ENCODE measurements around the gene CFAP74. TPM values are rescaled to one million over a fixed set of nuclear protein-coding genes. Genes with fewer than 3 reads are reported as not detected.

The CFAP74 gene
- total RNA-seq, 4 donors from 2014 or later: 0.24 TPM; not detected in 3

DNA sequence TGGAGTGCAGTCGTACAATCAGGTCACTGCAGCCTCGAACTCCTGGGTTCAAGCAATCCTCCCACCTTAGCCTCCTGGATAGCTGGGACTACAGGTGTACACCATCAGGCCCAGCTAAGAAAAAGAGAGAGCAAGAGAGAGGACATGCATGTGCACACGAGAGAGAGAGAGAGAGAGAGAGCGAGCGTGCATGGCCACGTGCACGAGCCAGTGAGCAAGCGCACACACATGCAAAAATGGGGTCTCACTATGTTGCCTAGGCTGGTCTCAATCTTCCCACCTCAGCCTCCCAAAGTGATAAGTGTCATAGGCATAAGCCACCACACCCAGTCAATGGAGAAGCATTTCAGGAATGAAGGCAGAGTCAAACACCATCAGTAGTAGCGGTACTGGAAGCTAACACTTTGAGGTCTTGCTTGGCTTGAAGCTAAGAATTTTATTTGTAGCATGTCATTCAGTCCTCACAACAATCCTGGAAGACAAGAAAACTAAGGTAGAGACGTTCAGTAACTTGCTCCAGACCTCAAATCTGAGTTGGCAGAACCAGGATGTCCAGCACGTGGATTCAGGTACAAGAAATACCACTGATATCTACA, 127.2 kb downstream of the CFAP74 start:
- DNase-seq (ENCODE audit: low spot score) (no peak), ATAC-seq (ENCODE audit: low FRiP score) (no peak)
- TF ChIP-seq CTCF (IDR thresholded peaks at IDR 0.05): no peak

DNA sequence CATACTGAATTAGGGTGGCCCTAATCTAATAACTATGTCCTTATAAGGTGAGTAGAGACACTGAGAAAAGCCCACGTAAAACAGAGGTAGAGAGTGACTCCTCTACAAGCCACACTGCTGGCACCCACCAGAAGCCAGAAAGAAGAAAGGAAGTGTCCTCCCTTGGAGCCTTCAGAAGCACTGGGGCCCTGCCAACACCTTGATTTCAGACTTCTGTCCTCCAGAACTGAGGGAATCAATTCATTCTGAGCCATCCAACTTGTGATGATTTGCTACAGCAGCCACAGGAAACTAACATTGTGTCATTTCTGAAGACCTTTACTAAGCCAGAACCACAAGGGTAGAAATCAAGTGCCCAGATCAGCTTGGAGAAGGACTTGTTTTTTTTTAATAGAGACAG, 127.7 kb downstream of the CFAP74 start:
- DNase-seq (ENCODE audit: low spot score) (no peak), ATAC-seq (ENCODE audit: low FRiP score) (no peak)
- TF ChIP-seq CTCF (IDR thresholded peaks at IDR 0.05): no peak

DNA sequence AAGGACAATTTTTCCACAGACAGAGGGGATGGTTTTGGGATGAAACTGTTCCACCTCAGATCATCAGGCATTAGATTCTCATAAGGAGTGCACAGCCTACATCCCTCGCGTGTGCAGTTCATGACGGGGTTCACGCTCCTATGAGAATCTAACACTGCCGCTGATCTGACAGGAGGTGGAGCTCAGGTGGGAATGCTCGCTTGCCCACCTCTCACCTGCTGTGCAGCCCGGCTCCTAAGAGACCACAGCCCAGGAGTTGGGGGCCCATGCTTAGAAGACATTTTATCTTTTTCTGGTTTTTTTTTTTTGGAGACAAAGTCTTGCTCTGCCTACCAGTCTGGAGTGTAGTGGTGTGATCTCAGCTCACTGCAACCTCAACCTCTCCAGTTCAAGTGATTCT, 128.7 kb downstream of the CFAP74 start:
- TF ChIP-seq CTCF (IDR thresholded peaks at IDR 0.05): no peak
- DNase-seq (ENCODE audit: low spot score): no peak
- ATAC-seq (ENCODE audit: low FRiP score): no peak

- DNase-seq (ENCODE audit: low spot score) (no peak), ATAC-seq (ENCODE audit: low FRiP score) (no peak)
- no peak for TF ChIP-seq CTCF (IDR thresholded peaks at IDR 0.05)
Observed at GRCh38 chr1:1873186-1873585, 130.4 kb downstream of the CFAP74 start.

DNA sequence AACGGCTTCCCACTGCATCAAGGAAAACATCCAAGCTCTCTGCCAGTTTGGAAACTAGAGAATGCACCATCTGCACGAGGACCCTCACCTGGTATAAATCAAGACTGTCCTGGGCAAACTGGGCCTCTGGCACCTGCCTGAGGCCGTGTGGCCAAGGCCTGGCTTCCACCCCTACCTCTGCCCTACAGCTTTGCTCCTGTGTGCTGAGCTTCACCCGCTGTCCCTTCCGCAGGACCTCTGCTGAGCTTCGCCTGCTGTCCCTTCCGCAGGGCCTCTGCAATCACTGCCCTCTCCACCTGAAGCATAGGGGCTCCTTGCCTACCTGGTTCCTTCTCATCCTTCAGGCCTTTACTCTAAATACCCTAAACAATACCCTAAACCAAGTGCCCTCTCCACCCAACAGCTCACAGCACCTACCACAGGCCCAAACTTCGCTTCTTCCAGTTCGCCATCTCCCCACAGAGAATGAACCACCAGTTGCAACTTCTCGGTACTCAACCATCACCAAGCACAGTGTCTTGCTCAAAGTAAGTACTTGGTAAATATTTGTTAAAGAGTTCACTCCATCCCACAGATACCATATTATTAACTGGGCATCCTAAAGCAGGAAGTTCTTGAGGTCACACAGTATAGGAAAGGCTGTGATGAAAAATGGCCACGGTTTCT, 131.1 kb downstream of the CFAP74 start:
- DNase-seq (ENCODE audit: low spot score) (no peak), ATAC-seq (ENCODE audit: low FRiP score) (no peak)
- TF ChIP-seq CTCF (IDR thresholded peaks at IDR 0.05): no peak

Other genes starting within 250 kb of the CFAP74 start
- gene NADK, start 225.3 kb downstream of the CFAP74 start, total RNA-seq: 100 to 1,000 TPM in 3 of 4 donors, 10 to 100 TPM in 1; 97.2 to 136 (median 114) TPM
- gene GNB1, start 112.7 kb downstream of the CFAP74 start, total RNA-seq: 100 to 1,000 TPM; 104 to 175 (median 152) TPM
- gene CALML6, start 88.5 kb downstream of the CFAP74 start, total RNA-seq: not detected
- 1 to 10 TPM in 3 of 4 donors, under 1 TPM in 1; 0.74 to 5.7 (median 3.5) TPM for gene TMEM52, start 84.5 kb downstream of the CFAP74 start, total RNA-seq
- gene GABRD, start 15.6 kb upstream of the CFAP74 start, total RNA-seq: not detected
- 1 to 10 TPM; 2.5 to 8.1 (median 2.6) TPM for gene PRKCZ, start 46.6 kb upstream of the CFAP74 start, total RNA-seq
- gene FAAP20, start 191.0 kb upstream of the CFAP74 start, total RNA-seq: 10 to 100 TPM; 14.2 to 24.9 (median 21.8) TPM
- gene SKI, start 224.5 kb upstream of the CFAP74 start, total RNA-seq: 10 to 100 TPM; 35.3 to 54.0 (median 47.3) TPM